HepG2 (cell line): ENCODE data around the gene LZTS2. TPM values are rescaled to one million over a fixed set of nuclear protein-coding genes. Genes with fewer than 3 reads are reported as not detected.
A peak's percentile ranks its signal among the peaks of the same experiment; 100 is the strongest.

Experiments
- ATF3 ChIP-seq: sonication (generic); formaldehyde crosslinking; IDR thresholded peaks from 2 replicates; pipeline ENCODE4 v1.4.0; 2020; ENCODE audit warnings: missing genetic modification reagents
- BCLAF1 ChIP-seq: fragments of 450-650 bp; IDR thresholded peaks from 2 replicates; pipeline ENCODE4 v1.6.1; 2017; ENCODE audit warnings: mild to moderate bottlenecking
- CEBPB ChIP-seq: IDR thresholded peaks from 2 replicates; pipeline ENCODE4 v1.6.1; 2011; ENCODE audit warnings: low read depth, low read length, improper control_type of control experiment, borderline replicate concordance
- CENPT ChIP-seq: sonication (generic); formaldehyde crosslinking; IDR thresholded peaks from 2 replicates; pipeline ENCODE4 v1.8.0; 2022; ENCODE audit warnings: low read depth, mild to moderate bottlenecking, moderate library complexity, missing genetic modification reagents
- HDAC6 ChIP-seq: fragments of 200-600 bp; sonication (generic); IDR thresholded peaks from 2 replicates; pipeline ENCODE4 v1.7.0; 2017; ENCODE audit warnings: mild to moderate bottlenecking, antibody characterized with exemption, low read length, low read depth
- KLF13 ChIP-seq: sonication (generic); formaldehyde crosslinking; IDR thresholded peaks from 2 replicates; pipeline ENCODE4 v1.4.0; 2020; ENCODE audit warnings: mild to moderate bottlenecking, missing genetic modification reagents
- RAD21 ChIP-seq: fragments of 450-650 bp; formaldehyde crosslinking; IDR thresholded peaks from 2 replicates; pipeline ENCODE4 v1.5.0; 2020; ENCODE audit warnings: mild to moderate bottlenecking
- SMAD1 ChIP-seq: sonication (generic); formaldehyde crosslinking; IDR thresholded peaks from 2 replicates; pipeline ENCODE4 v1.4.0; 2020; ENCODE audit warnings: missing genetic modification reagents, low read depth, mild to moderate bottlenecking, borderline replicate concordance
- SUZ12 ChIP-seq: fragments of 150-350 bp; IDR thresholded peaks from 2 replicates; pipeline ENCODE4 v1.6.1; 2014; ENCODE audit warnings: low read depth, low read length
- ZFP62 ChIP-seq: sonication (generic); formaldehyde crosslinking; IDR thresholded peaks from 2 replicates; pipeline ENCODE4 v1.4.0; 2020; ENCODE audit warnings: missing genetic modification reagents
- ZNF136 ChIP-seq: sonication (generic); formaldehyde crosslinking; IDR thresholded peaks from 2 replicates; pipeline ENCODE4 v1.8.1; 2022; ENCODE audit warnings: low read depth, mild to moderate bottlenecking, moderate library complexity, missing genetic modification reagents
- ZNF276 ChIP-seq: sonication (generic); formaldehyde crosslinking; IDR thresholded peaks from 2 replicates; pipeline ENCODE4 v1.4.0; 2020; ENCODE audit warnings: mild to moderate bottlenecking, low read depth, missing genetic modification reagents
- ZNF414 ChIP-seq: sonication (generic); formaldehyde crosslinking; IDR thresholded peaks from 2 replicates; pipeline ENCODE4 v1.5.0; 2020; ENCODE audit warnings: missing genetic modification reagents
- ZNF619 ChIP-seq: sonication (generic); formaldehyde crosslinking; IDR thresholded peaks from 2 replicates; pipeline ENCODE4 v1.4.0; 2020; ENCODE audit warnings: mild to moderate bottlenecking, missing genetic modification reagents
- ZNF737 ChIP-seq: sonication (generic); formaldehyde crosslinking; IDR thresholded peaks from 2 replicates; pipeline ENCODE4 v1.5.0; 2020; ENCODE audit warnings: missing genetic modification reagents, mild to moderate bottlenecking, borderline replicate concordance
- polyA plus RNA-seq, 8 experiments: library from polyadenylated mRNA; depleted of rRNA in 3 of 8; stranded (reverse) in 7 of 8; unstranded in 1 of 8; fragments of >200 nt; fragmentation: Illumina TruSeq in 4 of 8; extraction: Trizol in 4 of 8; gene quantifications; 2 replicates each; pipeline versions ENCODE4 v1.2.1 to v1.2.3, GENCODE V29; 2011 to 2016; ENCODE audit warnings: low read depth in 4 of 8, missing spikeins in 1 of 8, mixed read lengths in 1 of 8; ENCODE audit not compliant: insufficient read depth in 1 of 8
- total RNA-seq, 5 experiments: library from RNA; depleted of rRNA; stranded (reverse); fragments of >200 nt; fragmentation: Illumina TruSeq; extraction: Trizol; gene quantifications; 2 replicates each; pipeline ENCODE4 v1.2.3, GENCODE V29; 2016; ENCODE audit warnings: low read depth in 1 of 5
- TF ChIP-seq, protein P1 (sequence below): sonication (generic); formaldehyde crosslinking; conservative IDR thresholded peaks from 2 replicates; pipeline ENCODE4 v1.8.0; 2022; ENCODE audit warnings: low read depth, missing genetic modification reagents
- TF ChIP-seq, protein P2 (sequence below): sonication (generic); formaldehyde crosslinking; IDR thresholded peaks from 2 replicates; pipeline ENCODE4 v1.4.0; 2020; ENCODE audit warnings: missing genetic modification reagents
- TF ChIP-seq, protein P3 (sequence below): sonication (generic); formaldehyde crosslinking; IDR thresholded peaks from 2 replicates; pipeline ENCODE4 v1.5.1; 2020; ENCODE audit warnings: mild to moderate bottlenecking, missing genetic modification reagents, moderate library complexity

The LZTS2 gene
- total and polyA plus RNA-seq, 2 of the 13 experiments (the other 11 are each of a cell fraction or from before 2014, with no cell fraction given): 43.6 to 65.6 TPM

- TF ChIP-seq CEBPB (no peak), HDAC6 (no peak), ZNF737 (no peak), CENPT (CRISPR knock-in tag) (no peak), ZNF619 (peak; percentile 64), ZNF414 (no peak), SUZ12 (no peak), BCLAF1 (no peak), ZNF136 (CRISPR knock-in tag) (no peak), RAD21 (no peak; the same call in 1 of the 2 replicates), ZFP62 (no peak), KLF13 (CRISPR knock-in tag) (no peak), ATF3 (peak; percentile 9; the same call in 1 of the 2 replicates), ZNF276 (CRISPR knock-in tag) (0 out of 2 replicates have a peak, but pooled peaks have one; percentile 2), SMAD1 (CRISPR knock-in tag) (no peak)
- TF ChIP-seq, protein P1, sequence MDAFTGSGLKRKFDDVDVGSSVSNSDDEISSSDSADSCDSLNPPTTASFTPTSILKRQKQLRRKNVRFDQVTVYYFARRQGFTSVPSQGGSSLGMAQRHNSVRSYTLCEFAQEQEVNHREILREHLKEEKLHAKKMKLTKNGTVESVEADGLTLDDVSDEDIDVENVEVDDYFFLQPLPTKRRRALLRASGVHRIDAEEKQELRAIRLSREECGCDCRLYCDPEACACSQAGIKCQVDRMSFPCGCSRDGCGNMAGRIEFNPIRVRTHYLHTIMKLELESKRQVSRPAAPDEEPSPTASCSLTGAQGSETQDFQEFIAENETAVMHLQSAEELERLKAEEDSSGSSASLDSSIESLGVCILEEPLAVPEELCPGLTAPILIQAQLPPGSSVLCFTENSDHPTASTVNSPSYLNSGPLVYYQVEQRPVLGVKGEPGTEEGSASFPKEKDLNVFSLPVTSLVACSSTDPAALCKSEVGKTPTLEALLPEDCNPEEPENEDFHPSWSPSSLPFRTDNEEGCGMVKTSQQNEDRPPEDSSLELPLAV: no peak
- TF ChIP-seq, protein P2, sequence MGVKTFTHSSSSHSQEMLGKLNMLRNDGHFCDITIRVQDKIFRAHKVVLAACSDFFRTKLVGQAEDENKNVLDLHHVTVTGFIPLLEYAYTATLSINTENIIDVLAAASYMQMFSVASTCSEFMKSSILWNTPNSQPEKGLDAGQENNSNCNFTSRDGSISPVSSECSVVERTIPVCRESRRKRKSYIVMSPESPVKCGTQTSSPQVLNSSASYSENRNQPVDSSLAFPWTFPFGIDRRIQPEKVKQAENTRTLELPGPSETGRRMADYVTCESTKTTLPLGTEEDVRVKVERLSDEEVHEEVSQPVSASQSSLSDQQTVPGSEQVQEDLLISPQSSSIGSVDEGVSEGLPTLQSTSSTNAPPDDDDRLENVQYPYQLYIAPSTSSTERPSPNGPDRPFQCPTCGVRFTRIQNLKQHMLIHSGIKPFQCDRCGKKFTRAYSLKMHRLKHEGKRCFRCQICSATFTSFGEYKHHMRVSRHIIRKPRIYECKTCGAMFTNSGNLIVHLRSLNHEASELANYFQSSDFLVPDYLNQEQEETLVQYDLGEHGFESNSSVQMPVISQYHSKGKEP (CRISPR knock-in tag): 0 out of 2 replicates have a peak, but pooled peaks have one; percentile 49
- TF ChIP-seq, protein P3, sequence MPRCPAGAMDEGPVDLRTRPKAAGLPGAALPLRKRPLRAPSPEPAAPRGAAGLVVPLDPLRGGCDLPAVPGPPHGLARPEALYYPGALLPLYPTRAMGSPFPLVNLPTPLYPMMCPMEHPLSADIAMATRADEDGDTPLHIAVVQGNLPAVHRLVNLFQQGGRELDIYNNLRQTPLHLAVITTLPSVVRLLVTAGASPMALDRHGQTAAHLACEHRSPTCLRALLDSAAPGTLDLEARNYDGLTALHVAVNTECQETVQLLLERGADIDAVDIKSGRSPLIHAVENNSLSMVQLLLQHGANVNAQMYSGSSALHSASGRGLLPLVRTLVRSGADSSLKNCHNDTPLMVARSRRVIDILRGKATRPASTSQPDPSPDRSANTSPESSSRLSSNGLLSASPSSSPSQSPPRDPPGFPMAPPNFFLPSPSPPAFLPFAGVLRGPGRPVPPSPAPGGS: peak; percentile 9
These were observed 2.0 kb upstream of the LZTS2 start (continued) for GRCh38 chr10:100997360-100998182.
